H1 (cell line): ENCODE data around the gene RAB40C. TPM values are rescaled to one million over a fixed set of nuclear protein-coding genes. Genes with fewer than 3 reads are reported as not detected.
A peak's percentile ranks its signal among the peaks of the same experiment; 100 is the strongest.

ENCODE experiments used
- CTBP2 ChIP-seq: IDR thresholded peaks from 2 replicates; pipeline ENCODE4 v1.7.0; 2011; ENCODE audit warnings: borderline replicate concordance, mild to moderate bottlenecking, moderate library complexity, mixed read lengths, low read length; ENCODE audit not compliant: insufficient read depth, insufficient read length
- JUN ChIP-seq: IDR thresholded peaks from 2 replicates; pipeline ENCODE4 v1.6.1; 2011; ENCODE audit warnings: low read depth, mild to moderate bottlenecking, improper control_type of control experiment, low read length
- NRF1 ChIP-seq: IDR thresholded peaks from 2 replicates; pipeline ENCODE4 v1.6.1; 2011; ENCODE audit warnings: mild to moderate bottlenecking, low read depth, low read length, improper control_type of control experiment
- POLR2A ChIP-seq, 2 experiments: IDR thresholded peaks; 1 replicate in 1 of 2; 2 replicates in 1 of 2; pipeline ENCODE4 v1.6.1; 2011; ENCODE audit warnings: low read depth in 2 of 2, low read length in 2 of 2, mild to moderate bottlenecking in 2 of 2; ENCODE audit errors: control extremely low read depth in 1 of 2
- POU5F1 ChIP-seq: IDR thresholded peaks from 2 replicates; pipeline ENCODE4 v1.6.1; 2011; ENCODE audit warnings: low read depth, mild to moderate bottlenecking, low read length, moderate library complexity
- RBBP5 ChIP-seq: IDR thresholded peaks from 2 replicates; pipeline ENCODE4 v1.7.1; 2012; ENCODE audit warnings: low read depth, mild to moderate bottlenecking, inconsistent platforms, low read length, moderate library complexity, borderline replicate concordance
- RNF2 ChIP-seq: fragments of 200-900, 300-1000 bp; sonication (generic); IDR thresholded peaks from 2 replicates; pipeline ENCODE4 v1.7.1; 2016; ENCODE audit warnings: borderline replicate concordance, low read depth, mild to moderate bottlenecking, antibody characterized with exemption, low read length; ENCODE audit not compliant: poor library complexity, severe bottlenecking; ENCODE audit errors: missing control alignments
- RXRA ChIP-seq: IDR thresholded peaks from 2 replicates; pipeline ENCODE4 v1.6.1; 2011; ENCODE audit warnings: low read depth, mild to moderate bottlenecking, low read length, moderate library complexity; ENCODE audit not compliant: insufficient read depth
- SIX5 ChIP-seq: IDR thresholded peaks from 2 replicates; pipeline ENCODE4 v1.6.1; 2011; ENCODE audit warnings: mild to moderate bottlenecking, low read depth, low read length
- SP1 ChIP-seq: IDR thresholded peaks from 2 replicates; pipeline ENCODE4 v1.6.1; 2011; ENCODE audit warnings: low read depth, low read length
- SP2 ChIP-seq: IDR thresholded peaks from 2 replicates; pipeline ENCODE4 v1.6.1; 2012; ENCODE audit warnings: mild to moderate bottlenecking, low read length, inconsistent platforms
- SP4 ChIP-seq: IDR thresholded peaks from 2 replicates; pipeline ENCODE4 v1.6.1; 2012; ENCODE audit warnings: low read length, inconsistent platforms
- ZNF274 ChIP-seq: IDR thresholded peaks from 2 replicates; pipeline ENCODE4 v1.7.0; 2012; ENCODE audit warnings: low read length, borderline replicate concordance; ENCODE audit errors: extremely low read depth
- polyA plus RNA-seq, 7 experiments: library from polyadenylated mRNA; depleted of rRNA in 3 of 7; stranded (reverse) in 5 of 7; unstranded in 2 of 7; fragments of >200 nt in 5 of 7; fragments of 200-250 nt in 2 of 7; gene quantifications; 1 replicate in 5 of 7; 2 replicates in 1 of 7; 4 replicates in 1 of 7; pipeline versions ENCODE4 v1.2.1 to v1.2.3, GENCODE V29; 2011 to 2013; ENCODE audit warnings: missing spikeins in 2 of 7, mixed read lengths in 2 of 7
- total RNA-seq: library from RNA; stranded (reverse); fragmentation: NEBNext Ultra II Directional; extraction: Animal tissue kit (Norgen Biotek cat#: 25700); gene quantifications from 2 replicates; pipeline ENCODE4 v1.2.1, GENCODE V29; 2021
- TF ChIP-seq, protein P1 (sequence below), 3 experiments: IDR thresholded peaks; 1 replicate in 2 of 3; 2 replicates in 1 of 3; pipeline versions ENCODE4 v1.5.1 to v1.6.1; 2011; ENCODE audit warnings: low read length in 3 of 3, mild to moderate bottlenecking in 3 of 3, inconsistent platforms in 2 of 3, low read depth in 1 of 3, moderate library complexity in 1 of 3; ENCODE audit not compliant: insufficient read depth in 1 of 3; ENCODE audit errors: control extremely low read depth in 1 of 3
- TF ChIP-seq, protein P2 (sequence below): IDR thresholded peaks from 2 replicates; pipeline ENCODE4 v1.6.1; 2011; ENCODE audit warnings: low read length, improper control_type of control experiment

The RAB40C gene
- total and polyA plus RNA-seq, 2 of the 8 experiments (the other 6 are each of a cell fraction or from before 2014, with no cell fraction given) = 13.9 to 15.6 TPM

DNA sequence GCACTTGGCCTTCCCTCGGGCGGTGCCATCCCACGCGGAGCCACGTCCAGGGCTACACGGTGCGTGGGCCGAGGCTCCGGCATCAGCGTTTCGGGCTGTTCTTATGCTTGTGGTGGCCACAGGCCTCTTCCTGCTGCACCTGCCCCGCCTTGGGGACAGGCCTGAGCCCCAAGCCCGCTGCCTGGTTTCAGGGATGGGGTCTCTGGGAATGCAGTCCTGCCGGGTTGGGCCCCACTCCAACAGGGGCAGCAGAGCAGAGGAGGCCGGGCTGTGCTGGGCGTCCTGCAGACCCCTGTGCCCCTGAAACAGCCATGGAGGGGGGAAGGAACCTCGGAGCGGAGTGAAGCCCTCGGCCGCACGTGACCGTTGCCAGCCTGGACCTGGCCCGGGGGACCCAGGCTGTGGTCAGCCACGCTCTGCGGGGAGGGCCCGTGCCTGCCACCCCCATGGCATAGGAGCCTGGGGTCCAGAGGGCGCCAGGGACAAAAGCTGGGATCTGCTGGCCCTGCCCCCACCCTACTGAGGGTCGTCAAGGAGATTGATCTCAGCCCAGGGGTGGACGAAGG is 40.5 kb downstream of the RAB40C start (continued):
- TF ChIP-seq POLR2A (IDR thresholded peaks at IDR 0.05; ENCODE audit: control extremely low read depth in 1 of 2, low read depth in 2 of 2, low read length in 2 of 2) (peak in 1 of 2 experiments; percentile 36; a peak in 1 of 3 replicates), SIX5 (no peak), NRF1 (no peak), ZNF274 (no peak), RXRA (no peak), SP4 (no peak), SP1 (peak; percentile 59), CTBP2 (no peak), POU5F1 (no peak), SP2 (no peak), JUN (no peak), RNF2 (no peak), RBBP5 (no peak)
- TF ChIP-seq, protein P1, sequence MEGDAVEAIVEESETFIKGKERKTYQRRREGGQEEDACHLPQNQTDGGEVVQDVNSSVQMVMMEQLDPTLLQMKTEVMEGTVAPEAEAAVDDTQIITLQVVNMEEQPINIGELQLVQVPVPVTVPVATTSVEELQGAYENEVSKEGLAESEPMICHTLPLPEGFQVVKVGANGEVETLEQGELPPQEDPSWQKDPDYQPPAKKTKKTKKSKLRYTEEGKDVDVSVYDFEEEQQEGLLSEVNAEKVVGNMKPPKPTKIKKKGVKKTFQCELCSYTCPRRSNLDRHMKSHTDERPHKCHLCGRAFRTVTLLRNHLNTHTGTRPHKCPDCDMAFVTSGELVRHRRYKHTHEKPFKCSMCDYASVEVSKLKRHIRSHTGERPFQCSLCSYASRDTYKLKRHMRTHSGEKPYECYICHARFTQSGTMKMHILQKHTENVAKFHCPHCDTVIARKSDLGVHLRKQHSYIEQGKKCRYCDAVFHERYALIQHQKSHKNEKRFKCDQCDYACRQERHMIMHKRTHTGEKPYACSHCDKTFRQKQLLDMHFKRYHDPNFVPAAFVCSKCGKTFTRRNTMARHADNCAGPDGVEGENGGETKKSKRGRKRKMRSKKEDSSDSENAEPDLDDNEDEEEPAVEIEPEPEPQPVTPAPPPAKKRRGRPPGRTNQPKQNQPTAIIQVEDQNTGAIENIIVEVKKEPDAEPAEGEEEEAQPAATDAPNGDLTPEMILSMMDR (IDR thresholded peaks at IDR 0.05; ENCODE audit: control extremely low read depth in 1 of 3, insufficient read depth in 1 of 3, low read depth in 1 of 3, low read length in 3 of 3) = no peak
- TF ChIP-seq, protein P2, sequence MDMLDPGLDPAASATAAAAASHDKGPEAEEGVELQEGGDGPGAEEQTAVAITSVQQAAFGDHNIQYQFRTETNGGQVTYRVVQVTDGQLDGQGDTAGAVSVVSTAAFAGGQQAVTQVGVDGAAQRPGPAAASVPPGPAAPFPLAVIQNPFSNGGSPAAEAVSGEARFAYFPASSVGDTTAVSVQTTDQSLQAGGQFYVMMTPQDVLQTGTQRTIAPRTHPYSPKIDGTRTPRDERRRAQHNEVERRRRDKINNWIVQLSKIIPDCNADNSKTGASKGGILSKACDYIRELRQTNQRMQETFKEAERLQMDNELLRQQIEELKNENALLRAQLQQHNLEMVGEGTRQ = peak; percentile 52
